ENCODE measurements around the gene CAVIN1.
"Not testable (repeated sequence)": the region's sequence is repeated elsewhere in the genome, so short reads cannot be mapped to it uniquely, and the experiment has no call there.

- not testable (repeated sequence) for TF ChIP-seq CTCF (IDR thresholded peaks at IDR 0.05; ENCODE audit: borderline replicate concordance, extremely low read depth, low read length, poor library complexity, severe bottlenecking); EZH2 (IDR thresholded peaks at IDR 0.05; ENCODE audit: borderline replicate concordance, low read depth, low read length, severe bottlenecking)
Measured at GRCh38 chr17:42451270-42451669, 28.2 kb upstream of the CAVIN1 start.

All from DND-41 (cell line).